Measurements from ENCODE around the gene ENTHD1. TPM values are rescaled to one million over a fixed set of nuclear protein-coding genes. Genes with fewer than 3 reads are reported as not detected.

Gene ENTHD1
- total and polyA plus RNA-seq, 2 of the 8 experiments (the other 6 are each of a cell fraction or from before 2014, with no cell fraction given), result not detected

GRCh38 chr22:39733191-39733590 lies 160.4 kb downstream of the ENTHD1 start (continued):
- TF ChIP-seq CHD7 (IDR thresholded peaks at IDR 0.05; ENCODE audit: insufficient replicate concordance, low read length) (no peak), RNF2 (IDR thresholded peaks at IDR 0.05; ENCODE audit: borderline replicate concordance, low read depth, low read length, missing control alignments, poor library complexity, severe bottlenecking) (no peak), SP4 (IDR thresholded peaks at IDR 0.05; ENCODE audit: low read length) (no peak), GABPA (IDR thresholded peaks at IDR 0.05; ENCODE audit: borderline replicate concordance, insufficient read depth, low read length) (no peak), HDAC2 (IDR thresholded peaks at IDR 0.05; ENCODE audit: borderline replicate concordance in 1 of 2, low read depth in 2 of 2, low read length in 2 of 2) (no peak), EZH2 (IDR thresholded peaks at IDR 0.05; ENCODE audit: low read depth, low read length, severe bottlenecking) (no peak), NANOG (IDR thresholded peaks at IDR 0.05; ENCODE audit: insufficient read depth, low read depth, low read length, poor library complexity, severe bottlenecking) (no peak)

Measured in H1 (cell line).